Measurements from ENCODE around the gene PDLIM5. TPM values are rescaled to one million over a fixed set of nuclear protein-coding genes. Genes with fewer than 3 reads are reported as not detected.

The PDLIM5 gene
- total and polyA plus RNA-seq, 7 experiments from 2014 or later = 14.4 to 61.7 (median 35.7) TPM

DNA sequence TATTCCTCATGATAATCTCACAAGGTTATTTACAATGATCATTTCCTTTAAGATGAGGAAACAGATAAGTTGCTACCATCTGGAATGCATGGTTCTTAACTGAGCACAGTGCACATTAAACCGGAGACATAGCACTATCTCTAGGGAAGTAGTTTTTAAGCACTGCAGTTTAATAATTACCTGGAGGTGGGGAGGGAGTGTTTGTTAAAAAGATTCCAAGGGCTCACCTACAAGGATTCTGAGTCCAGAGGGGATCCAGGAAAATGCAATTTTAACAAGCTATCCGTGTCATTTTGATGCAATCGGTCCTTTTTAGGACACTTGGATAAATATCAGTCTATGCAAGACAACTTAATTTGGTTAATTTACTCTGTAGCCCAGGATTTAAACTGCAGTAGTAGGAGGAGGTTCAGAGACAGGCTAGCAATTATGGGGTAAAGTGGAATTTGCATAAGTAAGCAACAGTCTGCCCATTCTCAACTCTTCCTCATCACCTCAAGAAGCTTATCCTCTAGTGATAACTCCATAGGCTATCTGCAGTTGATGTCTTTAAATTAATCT is 2.8 kb upstream of the PDLIM5 start:
- intact Hi-C loops (cut with micrococcal nuclease) = no loop called here
- ChIA-PET CTCF (no interaction called here), POLR2A (interaction anchor here (0.6 kb wide), 1 partner anchor 1081 kb away, joined by 3 read pairs; no protein-coding TSS in a partner anchor)
- Histone ChIP-seq H3K36me3 (ENCODE audit: control insufficient read depth in 2 of 3, insufficient read depth in 3 of 3, low read length in 3 of 3) (peaks cover 0 to 2% (median 0%) of the 10 kb centered on the region in 3 experiments), H3K4me3 (ENCODE audit: low read length) (no peak overlapping the region), H3K4me1 (ENCODE audit: control insufficient read depth in 2 of 2, insufficient read depth in 2 of 2, low read length in 2 of 2) (peaks cover 5 to 17% of the 10 kb centered on the region in 2 donors), H3K9me3 (ENCODE audit: control insufficient read depth in 2 of 3, low read length in 3 of 3) (no peaks in the 10 kb centered on the region), H3K27ac (ENCODE audit: low read depth, low read length) (no peak overlapping the region), H3K27me3 (ENCODE audit: control insufficient read depth in 2 of 2, insufficient read depth in 2 of 2, low read length in 2 of 2) (peaks cover 0 to 6% of the 10 kb centered on the region in 2 donors)
- H3K27me3 Mint-ChIP-seq = peaks cover 13 to 56% (median 27%) of the 10 kb centered on the region in 5 donors
- no peaks in the 10 kb centered on the region for H3K36me3 Mint-ChIP-seq
- H3K27ac Mint-ChIP-seq = no peak overlapping the region
- DNase-seq = no peak
- peaks cover 16 to 24% (median 23%) of the 10 kb centered on the region in 7 donors for H3K4me1 Mint-ChIP-seq
- H3K9me3 Mint-ChIP-seq = peaks cover 0 to 3% (median 0%) of the 10 kb centered on the region in 11 donors
- H3K4me3 Mint-ChIP-seq = no peak overlapping the region
- ATAC-seq = no peak

DNA sequence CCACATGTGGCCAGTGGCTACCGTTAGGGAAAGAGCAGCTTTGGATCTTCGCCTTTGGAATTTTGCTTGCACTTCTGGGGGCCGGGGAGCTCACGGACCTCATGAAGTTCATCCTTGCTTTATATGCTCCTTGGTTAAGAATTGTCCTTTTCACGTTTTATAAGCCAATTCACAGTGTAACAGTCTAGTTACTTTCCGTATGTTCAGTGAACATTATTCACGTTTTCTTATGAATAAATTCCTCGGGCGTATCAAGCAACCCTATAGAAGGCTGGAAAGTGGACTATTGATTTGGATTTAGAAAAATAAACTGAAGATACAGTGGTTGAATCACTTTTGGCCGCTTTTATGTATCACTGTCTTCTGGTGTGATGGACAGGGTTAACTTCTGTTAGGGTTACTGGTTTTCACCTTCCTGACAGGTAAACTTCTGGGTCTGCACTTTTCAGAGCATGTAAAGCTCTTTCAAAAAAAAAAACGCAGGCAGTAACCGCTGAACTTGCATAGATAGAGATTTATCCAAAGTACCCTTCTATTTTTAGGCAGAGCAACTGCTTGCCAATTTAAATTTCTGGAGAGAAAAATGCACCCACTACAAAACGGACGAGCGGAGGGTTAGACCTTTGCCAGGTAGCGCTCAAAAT is 569 bp upstream of the PDLIM5 start:
- Mint-ChIP-seq H3K9me3 (peaks cover 0 to 3% (median 0%) of the 10 kb centered on the region in 11 donors), H3K4me1 (peaks cover 16 to 33% (median 29%) of the 10 kb centered on the region in 7 donors), H3K27me3 (peaks cover 13 to 48% (median 25%) of the 10 kb centered on the region in 5 donors), H3K27ac (peak overlapping the region; percentile 9 to 86 (median 75)), H3K4me3 (peak overlapping the region; percentile 87 to 95 (median 92)), H3K36me3 (peaks cover 0 to 7% (median 0%) of the 10 kb centered on the region in 5 donors)
- H3K36me3 ChIP-seq (ENCODE audit: control insufficient read depth in 2 of 3, insufficient read depth in 3 of 3, low read length in 3 of 3) = peaks cover 0 to 2% (median 0%) of the 10 kb centered on the region in 3 experiments
- CTCF ChIA-PET = no interaction called here
- peak; percentile 1 for ATAC-seq
- peak overlapping the region; percentile 78 for H3K4me3 ChIP-seq (ENCODE audit: low read length)
- intact Hi-C loops (cut with micrococcal nuclease) = loop anchor here (1.0 to 5.0 kb wide), 4 partner anchors 44 to 636 kb away; partner anchors contain the start of gene SMARCAD1 (in 2 of the 2)
- POLR2A ChIA-PET = interaction anchor here (0.6 to 0.9 kb wide), 2 partner anchors 13 to 37 kb away, joined by 3 read pairs; no protein-coding TSS in a partner anchor
- H3K9me3 ChIP-seq (ENCODE audit: control insufficient read depth in 2 of 3, low read length in 3 of 3) = no peaks in the 10 kb centered on the region
- H3K27me3 ChIP-seq (ENCODE audit: control insufficient read depth in 2 of 2, insufficient read depth in 2 of 2, low read length in 2 of 2) = peaks cover 0 to 3% of the 10 kb centered on the region in 2 donors
- H3K4me1 ChIP-seq (ENCODE audit: control insufficient read depth in 2 of 2, insufficient read depth in 2 of 2, low read length in 2 of 2) = peaks cover 5 to 17% of the 10 kb centered on the region in 2 donors
- DNase-seq = peak in 1 of 9 donors; percentile 3
- peak overlapping the region; percentile 36 for H3K27ac ChIP-seq (ENCODE audit: low read depth, low read length)

DNA sequence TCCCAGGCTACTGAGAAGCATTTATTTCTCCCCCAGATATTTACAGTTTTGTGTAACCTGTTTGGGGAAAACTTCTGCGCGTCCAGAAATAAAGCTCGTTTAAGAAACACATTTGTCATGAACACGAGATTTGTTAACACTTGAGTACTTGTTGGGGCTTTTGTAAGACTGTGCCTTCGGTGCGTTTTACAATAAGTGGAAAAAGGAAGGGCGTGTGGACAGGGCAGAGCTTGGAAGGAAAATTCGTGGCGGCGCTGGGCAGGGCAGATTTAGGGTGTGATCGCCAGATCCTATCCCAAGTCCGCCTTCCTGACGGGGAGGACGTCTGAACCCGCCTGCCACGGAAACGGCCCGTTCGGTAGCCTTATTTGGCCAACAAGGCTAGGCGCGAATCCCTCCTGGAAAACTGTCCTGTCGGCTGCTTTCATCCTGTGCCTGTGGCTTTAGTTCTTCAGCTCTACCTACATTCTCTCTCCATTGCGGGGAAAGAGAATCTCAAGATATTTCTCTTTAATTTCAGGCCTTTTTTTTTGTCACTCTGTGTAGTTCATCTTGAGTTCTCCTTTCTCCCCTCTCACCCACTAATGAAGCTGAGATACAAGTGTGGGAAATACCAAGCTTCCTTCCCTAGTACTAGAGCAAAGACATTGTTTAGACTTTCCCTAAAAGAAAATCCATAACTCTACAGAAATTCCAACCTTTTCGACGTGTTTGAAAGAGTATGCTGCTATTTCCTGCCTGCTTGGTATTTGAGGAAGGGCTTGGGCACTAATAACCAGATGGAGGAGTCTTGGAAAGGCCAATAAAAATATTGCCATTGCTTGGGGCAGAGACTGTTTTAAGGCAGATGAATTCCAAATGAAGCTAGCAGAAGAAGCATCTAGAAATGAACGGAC is 982 bp downstream of the PDLIM5 start:
- H3K27me3 ChIP-seq (ENCODE audit: control insufficient read depth in 2 of 2, insufficient read depth in 2 of 2, low read length in 2 of 2) = peaks cover 0 to 3% of the 10 kb centered on the region in 2 donors
- peak overlapping the region; percentile 87 to 95 (median 92) for H3K4me3 Mint-ChIP-seq
- H3K9me3 ChIP-seq (ENCODE audit: control insufficient read depth in 2 of 3, low read length in 3 of 3) = no peaks in the 10 kb centered on the region
- intact Hi-C loops (cut with micrococcal nuclease) = loop anchor here (5.0 kb wide), 2 partner anchors 45 to 635 kb away; no protein-coding TSS in a partner anchor
- peaks cover 0 to 2% (median 0%) of the 10 kb centered on the region in 3 experiments for H3K36me3 ChIP-seq (ENCODE audit: control insufficient read depth in 2 of 3, insufficient read depth in 3 of 3, low read length in 3 of 3)
- peak overlapping the region; percentile 78 for H3K4me3 ChIP-seq (ENCODE audit: low read length)
- DNase-seq = peak in 4 of 9 donors; percentile 9 to 22 (median 14)
- peak overlapping the region; percentile 63 for H3K27ac ChIP-seq (ENCODE audit: low read depth, low read length)
- no peak for ATAC-seq
- CTCF ChIA-PET = interaction anchor here (0.5 kb wide), 1 partner anchor 242 kb away, joined by 4 read pairs; no protein-coding TSS in a partner anchor
- peaks cover 19 to 36% (median 31%) of the 10 kb centered on the region in 7 donors for H3K4me1 Mint-ChIP-seq
- H3K36me3 Mint-ChIP-seq = peaks cover 0 to 7% (median 0%) of the 10 kb centered on the region in 5 donors
- POLR2A ChIA-PET = no interaction called here
- H3K4me1 ChIP-seq (ENCODE audit: control insufficient read depth in 2 of 2, insufficient read depth in 2 of 2, low read length in 2 of 2) = peaks cover 5 to 17% of the 10 kb centered on the region in 2 donors
- H3K27ac Mint-ChIP-seq = peak overlapping the region; percentile 14 to 79 (median 50)
- peaks cover 0 to 3% (median 0%) of the 10 kb centered on the region in 11 donors for H3K9me3 Mint-ChIP-seq
- peaks cover 5 to 35% (median 13%) of the 10 kb centered on the region in 5 donors for H3K27me3 Mint-ChIP-seq

DNA sequence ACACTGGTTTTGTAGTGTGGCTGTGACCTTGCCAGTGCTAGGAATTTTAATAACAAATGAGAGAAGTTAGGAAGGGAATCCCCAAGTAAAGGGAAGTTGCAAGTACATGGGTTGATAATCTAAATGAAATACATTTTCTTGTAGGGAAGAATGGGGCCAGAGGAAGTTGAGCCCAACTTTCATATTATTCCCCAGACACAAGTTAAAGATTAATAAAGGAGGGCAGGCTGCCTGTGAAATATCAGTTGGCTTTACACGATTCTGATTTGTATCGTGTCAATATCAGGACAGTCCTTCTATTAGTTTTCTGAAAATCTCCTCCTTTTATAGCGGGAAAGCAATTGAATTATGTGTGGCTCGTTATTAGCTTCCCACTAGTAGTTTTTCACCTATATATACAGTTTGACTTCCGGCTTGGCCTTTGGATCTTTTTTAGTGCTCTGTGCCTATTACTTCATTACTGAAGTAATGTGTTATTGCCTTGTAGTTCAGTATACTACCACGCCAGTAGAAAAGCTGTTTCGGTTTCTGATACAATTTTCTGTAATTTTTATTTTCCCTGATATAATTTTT is 1.7 kb downstream of the PDLIM5 start:
- Mint-ChIP-seq H3K4me3 (peak overlapping the region in 9 of 10 donors; percentile 14 to 95 (median 91)), H3K27ac (peak overlapping the region in 4 of 9 donors; percentile 6 to 79 (median 34)), H3K4me1 (peaks cover 19 to 39% (median 34%) of the 10 kb centered on the region in 7 donors), H3K9me3 (peaks cover 0 to 3% (median 0%) of the 10 kb centered on the region in 11 donors), H3K36me3 (peaks cover 0 to 7% (median 0%) of the 10 kb centered on the region in 5 donors), H3K27me3 (peaks cover 5 to 28% (median 8%) of the 10 kb centered on the region in 5 donors)
- no peaks in the 10 kb centered on the region for H3K27me3 ChIP-seq (ENCODE audit: control insufficient read depth in 2 of 2, insufficient read depth in 2 of 2, low read length in 2 of 2)
- H3K36me3 ChIP-seq (ENCODE audit: control insufficient read depth in 2 of 3, insufficient read depth in 3 of 3, low read length in 3 of 3) = peaks cover 0 to 2% (median 0%) of the 10 kb centered on the region in 3 experiments
- no peak overlapping the region for H3K4me3 ChIP-seq (ENCODE audit: low read length)
- peaks cover 5 to 17% of the 10 kb centered on the region in 2 donors for H3K4me1 ChIP-seq (ENCODE audit: control insufficient read depth in 2 of 2, insufficient read depth in 2 of 2, low read length in 2 of 2)
- H3K9me3 ChIP-seq (ENCODE audit: control insufficient read depth in 2 of 3, low read length in 3 of 3) = no peaks in the 10 kb centered on the region
- ChIA-PET CTCF (no interaction called here), POLR2A (interaction anchor here (0.6 kb wide), 1 partner anchor 78 kb away, joined by 3 read pairs; no protein-coding TSS in a partner anchor)
- intact Hi-C loops (cut with micrococcal nuclease) = loop anchor here (5.0 kb wide), 2 partner anchors 46 to 634 kb away; no protein-coding TSS in a partner anchor
- DNase-seq (no peak), ATAC-seq (no peak)
- no peak overlapping the region for H3K27ac ChIP-seq (ENCODE audit: low read depth, low read length)

DNA sequence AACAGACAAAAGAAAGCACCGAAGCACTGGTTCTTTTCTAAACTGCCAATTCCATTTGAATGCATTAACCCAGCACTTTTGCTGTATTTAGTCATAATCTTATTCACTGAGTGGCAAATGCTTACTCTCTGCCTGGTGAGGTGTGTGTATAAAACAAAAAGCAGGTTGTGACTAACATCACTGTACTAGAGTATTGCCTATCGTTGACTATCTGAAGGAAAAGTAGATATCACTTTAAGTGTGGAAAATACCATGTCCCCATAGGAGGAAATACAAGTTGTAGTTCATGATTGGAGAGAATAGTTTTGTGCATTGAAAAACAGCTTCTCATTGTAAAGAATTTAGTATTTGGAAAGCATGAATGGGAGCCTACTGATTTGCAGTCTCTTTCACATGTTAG is 2.7 kb downstream of the PDLIM5 start:
- intact Hi-C loops (cut with micrococcal nuclease) = loop anchor here (5.0 kb wide), 2 partner anchors 47 to 633 kb away; no protein-coding TSS in a partner anchor
- Mint-ChIP-seq H3K36me3 (peaks cover 0 to 10% (median 0%) of the 10 kb centered on the region in 5 donors), H3K9me3 (peaks cover 0 to 3% (median 0%) of the 10 kb centered on the region in 11 donors), H3K4me1 (peaks cover 19 to 42% (median 34%) of the 10 kb centered on the region in 7 donors), H3K4me3 (no peak overlapping the region), H3K27ac (peak overlapping the region in 2 of 9 donors; percentile 0 to 17), H3K27me3 (peaks cover 0 to 20% (median 0%) of the 10 kb centered on the region in 5 donors)
- ATAC-seq = no peak
- no peak overlapping the region for H3K27ac ChIP-seq (ENCODE audit: low read depth, low read length)
- ChIA-PET CTCF (no interaction called here), POLR2A (interaction anchor here (0.6 kb wide), 1 partner anchor 77 kb away, joined by 3 read pairs; no protein-coding TSS in a partner anchor)
- no peak for DNase-seq
- peaks cover 5 to 17% of the 10 kb centered on the region in 2 donors for H3K4me1 ChIP-seq (ENCODE audit: control insufficient read depth in 2 of 2, insufficient read depth in 2 of 2, low read length in 2 of 2)
- H3K27me3 ChIP-seq (ENCODE audit: control insufficient read depth in 2 of 2, insufficient read depth in 2 of 2, low read length in 2 of 2) = no peaks in the 10 kb centered on the region
- H3K36me3 ChIP-seq (ENCODE audit: control insufficient read depth in 2 of 3, insufficient read depth in 3 of 3, low read length in 3 of 3) = peaks cover 0 to 2% (median 0%) of the 10 kb centered on the region in 3 experiments
- no peak overlapping the region for H3K4me3 ChIP-seq (ENCODE audit: low read length)
- no peaks in the 10 kb centered on the region for H3K9me3 ChIP-seq (ENCODE audit: control insufficient read depth in 2 of 3, low read length in 3 of 3)
